HepG2 (cell line): ENCODE results near the gene DGAT2. TPM values are rescaled to one million over a fixed set of nuclear protein-coding genes. Genes with fewer than 3 reads are reported as not detected.
A peak's percentile ranks its signal among the peaks of the same experiment; 100 is the strongest.

Experiments used
- AGO1 ChIP-seq: fragments of 200-400 bp; formaldehyde crosslinking; IDR thresholded peaks from 2 replicates; pipeline ENCODE4 v1.6.1; 2017; ENCODE audit warnings: mild to moderate bottlenecking, low read depth, low read length, moderate library complexity; ENCODE audit not compliant: poor library complexity, severe bottlenecking
- CCDC6 ChIP-seq: sonication (generic); formaldehyde crosslinking; IDR thresholded peaks from 2 replicates; pipeline ENCODE4 v1.8.1; 2022; ENCODE audit warnings: mild to moderate bottlenecking, missing genetic modification reagents, moderate library complexity
- GATAD1 ChIP-seq: IDR thresholded peaks from 2 replicates; pipeline ENCODE4 v1.6.1; 2016; ENCODE audit warnings: missing genetic modification reagents, missing compliant biosample characterization
- HCFC1 ChIP-seq: fragments of 150-350 bp; IDR thresholded peaks from 2 replicates; pipeline ENCODE4 v1.6.1; 2014; ENCODE audit warnings: low read depth, low read length
- HDAC2 ChIP-seq: sonication (generic); formaldehyde crosslinking; IDR thresholded peaks from 2 replicates; pipeline ENCODE4 v1.4.0; 2020; ENCODE audit warnings: missing genetic modification reagents
- HNRNPH1 ChIP-seq: fragments of 200-400 bp; formaldehyde crosslinking; optimal IDR thresholded peaks from 2 replicates; pipeline ENCODE3; 2017; ENCODE audit warnings: mild to moderate bottlenecking, low read depth, low read length
- JUND ChIP-seq: sonication (generic); formaldehyde crosslinking; IDR thresholded peaks from 2 replicates; pipeline ENCODE4 v1.8.0; 2022; ENCODE audit warnings: mild to moderate bottlenecking, missing genetic modification reagents
- MIXL1 ChIP-seq: IDR thresholded peaks from 2 replicates; pipeline ENCODE4 v1.6.1; 2016
- MTF1 ChIP-seq: sonication (generic); formaldehyde crosslinking; IDR thresholded peaks from 2 replicates; pipeline ENCODE4 v1.5.0; 2020; ENCODE audit warnings: missing genetic modification reagents
- NKX3-1 ChIP-seq: sonication (generic); formaldehyde crosslinking; IDR thresholded peaks from 2 replicates; pipeline ENCODE4 v1.5.0; 2020; ENCODE audit warnings: missing genetic modification reagents
- PHF8 ChIP-seq: sonication (generic); formaldehyde crosslinking; IDR thresholded peaks from 2 replicates; pipeline ENCODE4 v1.5.0; 2020; ENCODE audit warnings: missing genetic modification reagents
- PITX1 ChIP-seq: sonication (generic); formaldehyde crosslinking; IDR thresholded peaks from 2 replicates; pipeline ENCODE4 v1.5.1; 2020; ENCODE audit warnings: mild to moderate bottlenecking, missing genetic modification reagents
- SIN3B ChIP-seq: fragments of 150-350 bp; IDR thresholded peaks from 2 replicates; pipeline ENCODE4 v1.6.1; 2014; ENCODE audit warnings: low read length
- TCF7L2 ChIP-seq: IDR thresholded peaks from 2 replicates; pipeline ENCODE4 v1.6.1; 2011; ENCODE audit warnings: mild to moderate bottlenecking, low read depth, low read length, moderate library complexity
- ZBTB42 ChIP-seq: sonication (generic); formaldehyde crosslinking; IDR thresholded peaks from 2 replicates; pipeline ENCODE4 v1.5.0; 2020; ENCODE audit warnings: mild to moderate bottlenecking, missing genetic modification reagents
- ZEB1 ChIP-seq: IDR thresholded peaks from 2 replicates; pipeline ENCODE4 v1.6.1; 2012; ENCODE audit warnings: mild to moderate bottlenecking, low read depth, inconsistent platforms; ENCODE audit not compliant: insufficient replicate concordance
- ZFP41 ChIP-seq: sonication (generic); formaldehyde crosslinking; IDR thresholded peaks from 2 replicates; pipeline ENCODE4 v1.4.0; 2020; ENCODE audit warnings: mild to moderate bottlenecking, missing genetic modification reagents, borderline replicate concordance
- ZNF235 ChIP-seq: sonication (generic); formaldehyde crosslinking; IDR thresholded peaks from 2 replicates; pipeline ENCODE4 v1.8.1; 2023; ENCODE audit warnings: mild to moderate bottlenecking, missing genetic modification reagents, borderline replicate concordance
- ZNF432 ChIP-seq: sonication (generic); formaldehyde crosslinking; IDR thresholded peaks from 2 replicates; pipeline ENCODE4 v1.5.0; 2020; ENCODE audit warnings: missing genetic modification reagents, mild to moderate bottlenecking, borderline replicate concordance
- ZNF460 ChIP-seq: sonication (generic); formaldehyde crosslinking; IDR thresholded peaks from 2 replicates; pipeline ENCODE4 v1.5.1; 2020; ENCODE audit warnings: missing genetic modification reagents, mild to moderate bottlenecking, borderline replicate concordance
- polyA plus RNA-seq, 8 experiments: library from polyadenylated mRNA; depleted of rRNA in 3 of 8; stranded (reverse) in 7 of 8; unstranded in 1 of 8; fragments of >200 nt; fragmentation: Illumina TruSeq in 4 of 8; extraction: Trizol in 4 of 8; gene quantifications; 2 replicates each; pipeline versions ENCODE4 v1.2.1 to v1.2.3, GENCODE V29; 2011 to 2016; ENCODE audit warnings: low read depth in 4 of 8, missing spikeins in 1 of 8, mixed read lengths in 1 of 8; ENCODE audit not compliant: insufficient read depth in 1 of 8
- total RNA-seq, 5 experiments: library from RNA; depleted of rRNA; stranded (reverse); fragments of >200 nt; fragmentation: Illumina TruSeq; extraction: Trizol; gene quantifications; 2 replicates each; pipeline ENCODE4 v1.2.3, GENCODE V29; 2016; ENCODE audit warnings: low read depth in 1 of 5
- TF ChIP-seq, protein P1 (sequence below): IDR thresholded peaks from 2 replicates; pipeline ENCODE4 v1.6.1; 2016; ENCODE audit warnings: low read depth
- TF ChIP-seq, protein P2 (sequence below): sonication (generic); formaldehyde crosslinking; IDR thresholded peaks from 2 replicates; pipeline ENCODE4 v1.4.0; 2020; ENCODE audit warnings: mild to moderate bottlenecking, missing genetic modification reagents, borderline replicate concordance
- TF ChIP-seq, protein P3 (sequence below): sonication (generic); formaldehyde crosslinking; IDR thresholded peaks from 2 replicates; pipeline ENCODE4 v1.5.0; 2020; ENCODE audit warnings: missing genetic modification reagents
- TF ChIP-seq, protein P4 (sequence below): sonication (generic); formaldehyde crosslinking; IDR thresholded peaks from 2 replicates; pipeline ENCODE4 v1.4.0; 2020; ENCODE audit warnings: low read depth, mild to moderate bottlenecking, missing genetic modification reagents

Gene DGAT2
- total and polyA plus RNA-seq, 2 of the 13 experiments (the other 11 are each of a cell fraction or from before 2014, with no cell fraction given): 39.0 to 65.6 TPM

DNA sequence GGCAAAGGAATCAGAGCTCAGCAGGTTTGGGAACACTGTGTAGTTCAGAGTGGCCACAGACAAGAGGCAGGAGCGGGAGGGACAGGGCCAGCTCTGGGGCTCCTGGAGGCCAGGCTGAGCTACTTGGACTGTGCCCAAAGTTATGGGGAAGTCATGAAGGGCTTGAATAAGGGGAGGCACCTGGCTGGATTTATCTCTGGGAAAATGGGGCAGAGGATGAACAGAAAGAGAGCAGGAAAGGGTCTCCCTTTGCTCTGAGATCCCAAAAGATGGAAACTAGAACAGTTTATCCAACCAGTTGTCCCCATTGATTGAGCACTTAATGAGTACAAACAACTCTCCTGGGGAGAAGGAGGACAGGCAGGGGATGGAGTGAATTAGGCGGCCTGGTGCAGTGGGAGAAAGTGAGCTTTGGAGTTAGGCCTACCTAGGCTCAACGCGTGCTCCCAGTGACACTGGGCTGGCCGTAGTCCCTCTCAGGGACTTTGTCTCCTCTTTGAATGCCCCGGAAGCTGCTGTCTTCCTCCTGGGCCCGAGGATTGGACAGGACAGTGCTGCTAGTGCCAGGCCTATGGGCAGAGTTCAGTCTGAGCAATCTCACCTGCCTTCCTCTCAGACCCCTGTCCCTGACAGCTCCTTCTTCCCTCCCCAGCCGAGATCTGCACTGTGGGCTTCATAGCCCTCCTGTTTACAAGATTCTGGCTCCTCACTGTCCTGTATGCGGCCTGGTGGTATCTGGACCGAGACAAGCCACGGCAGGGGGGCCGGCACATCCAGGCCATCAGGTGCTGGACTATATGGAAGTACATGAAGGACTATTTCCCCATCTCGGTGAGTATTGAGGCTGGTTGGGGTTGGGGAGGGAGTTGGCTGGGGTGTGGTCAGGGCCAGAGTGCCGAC lies 49.0 kb upstream of the DGAT2 start (continued):
- TF ChIP-seq, protein P1, sequence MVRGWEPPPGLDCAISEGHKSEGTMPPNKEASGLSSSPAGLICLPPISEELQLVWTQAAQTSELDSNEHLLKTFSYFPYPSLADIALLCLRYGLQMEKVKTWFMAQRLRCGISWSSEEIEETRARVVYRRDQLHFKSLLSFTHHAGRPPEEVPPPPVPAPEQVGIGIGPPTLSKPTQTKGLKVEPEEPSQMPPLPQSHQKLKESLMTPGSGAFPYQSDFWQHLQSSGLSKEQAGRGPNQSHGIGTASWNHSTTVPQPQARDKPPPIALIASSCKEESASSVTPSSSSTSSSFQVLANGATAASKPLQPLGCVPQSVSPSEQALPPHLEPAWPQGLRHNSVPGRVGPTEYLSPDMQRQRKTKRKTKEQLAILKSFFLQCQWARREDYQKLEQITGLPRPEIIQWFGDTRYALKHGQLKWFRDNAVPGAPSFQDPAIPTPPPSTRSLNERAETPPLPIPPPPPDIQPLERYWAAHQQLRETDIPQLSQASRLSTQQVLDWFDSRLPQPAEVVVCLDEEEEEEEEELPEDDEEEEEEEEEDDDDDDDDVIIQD (CRISPR knock-in tag): no peak
- TF ChIP-seq PHF8: peak; percentile 67
- TF ChIP-seq, protein P2, sequence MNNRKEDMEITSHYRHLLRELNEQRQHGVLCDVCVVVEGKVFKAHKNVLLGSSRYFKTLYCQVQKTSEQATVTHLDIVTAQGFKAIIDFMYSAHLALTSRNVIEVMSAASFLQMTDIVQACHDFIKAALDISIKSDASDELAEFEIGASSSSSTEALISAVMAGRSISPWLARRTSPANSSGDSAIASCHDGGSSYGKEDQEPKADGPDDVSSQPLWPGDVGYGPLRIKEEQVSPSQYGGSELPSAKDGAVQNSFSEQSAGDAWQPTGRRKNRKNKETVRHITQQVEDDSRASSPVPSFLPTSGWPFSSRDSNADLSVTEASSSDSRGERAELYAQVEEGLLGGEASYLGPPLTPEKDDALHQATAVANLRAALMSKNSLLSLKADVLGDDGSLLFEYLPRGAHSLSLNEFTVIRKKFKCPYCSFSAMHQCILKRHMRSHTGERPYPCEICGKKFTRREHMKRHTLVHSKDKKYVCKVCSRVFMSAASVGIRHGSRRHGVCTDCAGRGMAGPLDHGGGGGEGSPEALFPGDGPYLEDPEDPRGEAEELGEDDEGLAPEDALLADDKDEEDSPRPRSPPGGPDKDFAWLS: no peak
- no peak for TF ChIP-seq AGO1
- no peak; the same call in 1 of the 2 replicates for TF ChIP-seq SIN3B
- TF ChIP-seq, protein P3, sequence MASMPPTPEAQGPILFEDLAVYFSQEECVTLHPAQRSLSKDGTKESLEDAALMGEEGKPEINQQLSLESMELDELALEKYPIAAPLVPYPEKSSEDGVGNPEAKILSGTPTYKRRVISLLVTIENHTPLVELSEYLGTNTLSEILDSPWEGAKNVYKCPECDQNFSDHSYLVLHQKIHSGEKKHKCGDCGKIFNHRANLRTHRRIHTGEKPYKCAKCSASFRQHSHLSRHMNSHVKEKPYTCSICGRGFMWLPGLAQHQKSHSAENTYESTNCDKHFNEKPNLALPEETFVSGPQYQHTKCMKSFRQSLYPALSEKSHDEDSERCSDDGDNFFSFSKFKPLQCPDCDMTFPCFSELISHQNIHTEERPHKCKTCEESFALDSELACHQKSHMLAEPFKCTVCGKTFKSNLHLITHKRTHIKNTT (CRISPR knock-in tag): no peak
- no peak for TF ChIP-seq HNRNPH1
- TF ChIP-seq HCFC1: no peak
- no peak for TF ChIP-seq ZFP41 (CRISPR knock-in tag)
- peak; percentile 62 for TF ChIP-seq ZEB1
- TF ChIP-seq NKX3-1: no peak
- TF ChIP-seq CCDC6: no peak
- no peak for TF ChIP-seq MTF1
- peak; percentile 73 for TF ChIP-seq PITX1 (CRISPR knock-in tag)
- TF ChIP-seq ZBTB42 (CRISPR knock-in tag): no peak
- 0 out of 2 replicates have a peak, but pooled peaks have one; percentile 21 for TF ChIP-seq MIXL1 (CRISPR knock-in tag)
- peak; percentile 24; the same call in 1 of the 2 replicates for TF ChIP-seq GATAD1 (CRISPR knock-in tag)
- TF ChIP-seq JUND: no peak
- TF ChIP-seq ZNF460 (CRISPR knock-in tag): no peak; the same call in 1 of the 2 replicates
- TF ChIP-seq ZNF235: peak; percentile 55; the same call in 1 of the 2 replicates
- no peak for TF ChIP-seq TCF7L2
- peak; percentile 77 for TF ChIP-seq HDAC2 (CRISPR knock-in tag)
- TF ChIP-seq, protein P4, sequence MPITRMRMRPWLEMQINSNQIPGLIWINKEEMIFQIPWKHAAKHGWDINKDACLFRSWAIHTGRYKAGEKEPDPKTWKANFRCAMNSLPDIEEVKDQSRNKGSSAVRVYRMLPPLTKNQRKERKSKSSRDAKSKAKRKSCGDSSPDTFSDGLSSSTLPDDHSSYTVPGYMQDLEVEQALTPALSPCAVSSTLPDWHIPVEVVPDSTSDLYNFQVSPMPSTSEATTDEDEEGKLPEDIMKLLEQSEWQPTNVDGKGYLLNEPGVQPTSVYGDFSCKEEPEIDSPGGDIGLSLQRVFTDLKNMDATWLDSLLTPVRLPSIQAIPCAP (CRISPR knock-in tag): no peak
- no peak for TF ChIP-seq ZNF432
